Measurements from ENCODE around the gene STK11. TPM values are rescaled to one million over a fixed set of nuclear protein-coding genes. Genes with fewer than 3 reads are reported as not detected.

The STK11 gene
- polyA plus RNA-seq, 1 donor from 2014 or later, result 51.6 TPM

DNA sequence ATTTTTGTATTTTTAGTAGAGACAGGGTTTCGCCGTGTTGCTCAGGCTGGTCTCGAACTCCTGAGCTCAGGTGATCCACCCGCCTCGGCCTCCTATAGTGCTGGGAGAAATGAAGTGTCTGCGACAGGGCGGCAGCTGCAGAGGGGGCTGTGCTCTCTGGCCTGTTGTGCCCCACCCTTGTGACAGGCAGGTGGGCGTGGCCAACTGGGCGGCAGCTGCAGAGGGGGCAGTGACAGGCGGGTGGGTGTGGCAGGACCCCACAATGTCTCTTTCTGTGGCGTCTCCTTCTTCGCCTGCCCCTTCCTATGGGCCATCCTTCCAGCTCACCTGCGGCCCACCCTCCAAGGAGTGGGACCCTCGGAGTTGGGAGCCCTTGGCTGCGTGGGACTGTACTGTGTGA, 11.8 kb downstream of the STK11 start:
- Histone ChIP-seq H3K9ac (ENCODE audit: low read length) (no peak overlapping the region), H3K9me2 (ENCODE audit: insufficient read depth, low read length) (no peaks in the 10 kb centered on the region), H3K27me3 (ENCODE audit: insufficient read depth, low read depth, low read length) (no peaks in the 10 kb centered on the region), H3K36me3 (ENCODE audit: insufficient read depth, low read length) (no peaks in the 10 kb centered on the region), H3K4me3 (ENCODE audit: low read length) (no peak overlapping the region), H3K9me3 (ENCODE audit: low read length) (no peaks in the 10 kb centered on the region), H2AFZ (ENCODE audit: low read depth, low read length) (no peak overlapping the region), H4K20me1 (ENCODE audit: insufficient read depth) (no peaks in the 10 kb centered on the region), H3K4me2 (ENCODE audit: low read length) (no peak overlapping the region), H3F3A (ENCODE audit: insufficient read depth, low read length, poor library complexity, severe bottlenecking) (no peaks in the 10 kb centered on the region), H3K79me2 (replicated peaks; ENCODE audit: insufficient read depth, low read length) (peaks cover 9% of the 10 kb centered on the region), H3K27ac (ENCODE audit: low read length) (no peak overlapping the region)
- TF ChIP-seq EP300 (conservative IDR thresholded peaks at IDR 0.05; ENCODE audit: poor library complexity, severe bottlenecking) (no peak), MXI1 (conservative IDR thresholded peaks at IDR 0.05; ENCODE audit: poor library complexity, severe bottlenecking) (no peak), POLR2AphosphoS5 (IDR thresholded peaks at IDR 0.05) (no peak), RAD21 (conservative IDR thresholded peaks at IDR 0.05) (no peak), TAF1 (IDR thresholded peaks at IDR 0.05; ENCODE audit: low read depth) (no peak)
- TF ChIP-seq, protein P1, sequence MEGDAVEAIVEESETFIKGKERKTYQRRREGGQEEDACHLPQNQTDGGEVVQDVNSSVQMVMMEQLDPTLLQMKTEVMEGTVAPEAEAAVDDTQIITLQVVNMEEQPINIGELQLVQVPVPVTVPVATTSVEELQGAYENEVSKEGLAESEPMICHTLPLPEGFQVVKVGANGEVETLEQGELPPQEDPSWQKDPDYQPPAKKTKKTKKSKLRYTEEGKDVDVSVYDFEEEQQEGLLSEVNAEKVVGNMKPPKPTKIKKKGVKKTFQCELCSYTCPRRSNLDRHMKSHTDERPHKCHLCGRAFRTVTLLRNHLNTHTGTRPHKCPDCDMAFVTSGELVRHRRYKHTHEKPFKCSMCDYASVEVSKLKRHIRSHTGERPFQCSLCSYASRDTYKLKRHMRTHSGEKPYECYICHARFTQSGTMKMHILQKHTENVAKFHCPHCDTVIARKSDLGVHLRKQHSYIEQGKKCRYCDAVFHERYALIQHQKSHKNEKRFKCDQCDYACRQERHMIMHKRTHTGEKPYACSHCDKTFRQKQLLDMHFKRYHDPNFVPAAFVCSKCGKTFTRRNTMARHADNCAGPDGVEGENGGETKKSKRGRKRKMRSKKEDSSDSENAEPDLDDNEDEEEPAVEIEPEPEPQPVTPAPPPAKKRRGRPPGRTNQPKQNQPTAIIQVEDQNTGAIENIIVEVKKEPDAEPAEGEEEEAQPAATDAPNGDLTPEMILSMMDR (IDR thresholded peaks at IDR 0.05; ENCODE audit: poor library complexity, severe bottlenecking), result no peak

DNA sequence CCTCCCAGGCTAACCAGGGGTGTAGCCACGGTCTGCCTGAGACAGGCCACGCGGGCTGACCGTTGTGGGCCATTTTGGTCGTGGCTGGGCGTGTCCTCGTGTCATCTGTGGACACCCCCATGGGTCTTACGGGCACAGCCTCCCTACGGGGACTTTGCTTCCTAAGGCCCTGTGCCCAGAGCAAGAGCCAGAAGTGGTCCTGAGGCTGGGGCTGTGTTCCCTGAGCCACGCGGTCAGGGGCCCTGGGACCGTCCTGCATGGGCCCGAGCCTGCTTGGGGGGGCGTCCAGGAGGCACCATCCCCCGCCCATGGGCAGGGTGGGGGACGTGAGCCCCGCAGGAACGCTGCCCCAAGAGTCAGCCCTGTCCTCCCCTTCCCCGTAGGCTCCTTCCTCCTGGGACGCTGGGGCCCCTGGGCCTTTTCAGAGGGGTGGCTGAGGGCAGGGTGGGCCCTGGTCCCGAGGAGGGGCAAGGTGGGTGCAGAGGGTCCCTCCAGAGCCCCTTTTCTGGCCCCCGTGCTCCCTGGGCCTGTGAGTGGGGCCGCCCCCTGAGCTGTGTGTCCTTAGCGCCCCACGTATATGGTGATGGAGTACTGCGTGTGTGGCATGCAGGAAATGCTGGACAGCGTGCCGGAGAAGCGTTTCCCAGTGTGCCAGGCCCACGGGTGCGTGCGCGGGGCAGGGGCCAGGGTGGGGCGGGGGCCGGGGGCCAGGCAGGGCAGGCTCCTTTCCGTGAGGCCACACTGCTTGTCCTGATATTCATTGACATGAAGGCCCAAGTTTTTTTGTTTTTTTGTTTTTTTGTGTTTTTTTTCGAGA, 13.4 kb downstream of the STK11 start:
- no peak overlapping the region for H3K27ac ChIP-seq (ENCODE audit: low read length)

More for the DNA sequence above, 13.4 kb downstream of the STK11 start:
- Histone ChIP-seq H2AFZ (ENCODE audit: low read depth, low read length) (no peak overlapping the region), H3K9me3 (ENCODE audit: low read length) (no peaks in the 10 kb centered on the region), H3K27me3 (ENCODE audit: insufficient read depth, low read depth, low read length) (no peaks in the 10 kb centered on the region), H3F3A (ENCODE audit: insufficient read depth, low read length, poor library complexity, severe bottlenecking) (no peaks in the 10 kb centered on the region), H3K9me2 (ENCODE audit: insufficient read depth, low read length) (no peaks in the 10 kb centered on the region), H3K4me3 (ENCODE audit: low read length) (no peak overlapping the region), H3K36me3 (ENCODE audit: insufficient read depth, low read length) (no peaks in the 10 kb centered on the region), H3K79me2 (replicated peaks; ENCODE audit: insufficient read depth, low read length) (peaks cover 9% of the 10 kb centered on the region), H4K20me1 (ENCODE audit: insufficient read depth) (no peaks in the 10 kb centered on the region), H3K9ac (ENCODE audit: low read length) (no peak overlapping the region), H3K4me2 (ENCODE audit: low read length) (no peak overlapping the region)
- TF ChIP-seq, protein P1 (IDR thresholded peaks at IDR 0.05; ENCODE audit: poor library complexity, severe bottlenecking), result no peak
- TF ChIP-seq EZH2 (IDR thresholded peaks at IDR 0.05; ENCODE audit: borderline replicate concordance, insufficient read depth, low read length, poor library complexity, severe bottlenecking), result no peak
- no peak for TF ChIP-seq EP300 (conservative IDR thresholded peaks at IDR 0.05; ENCODE audit: poor library complexity, severe bottlenecking)
- TF ChIP-seq POLR2AphosphoS5 (IDR thresholded peaks at IDR 0.05), result no peak
- TF ChIP-seq, protein P2, sequence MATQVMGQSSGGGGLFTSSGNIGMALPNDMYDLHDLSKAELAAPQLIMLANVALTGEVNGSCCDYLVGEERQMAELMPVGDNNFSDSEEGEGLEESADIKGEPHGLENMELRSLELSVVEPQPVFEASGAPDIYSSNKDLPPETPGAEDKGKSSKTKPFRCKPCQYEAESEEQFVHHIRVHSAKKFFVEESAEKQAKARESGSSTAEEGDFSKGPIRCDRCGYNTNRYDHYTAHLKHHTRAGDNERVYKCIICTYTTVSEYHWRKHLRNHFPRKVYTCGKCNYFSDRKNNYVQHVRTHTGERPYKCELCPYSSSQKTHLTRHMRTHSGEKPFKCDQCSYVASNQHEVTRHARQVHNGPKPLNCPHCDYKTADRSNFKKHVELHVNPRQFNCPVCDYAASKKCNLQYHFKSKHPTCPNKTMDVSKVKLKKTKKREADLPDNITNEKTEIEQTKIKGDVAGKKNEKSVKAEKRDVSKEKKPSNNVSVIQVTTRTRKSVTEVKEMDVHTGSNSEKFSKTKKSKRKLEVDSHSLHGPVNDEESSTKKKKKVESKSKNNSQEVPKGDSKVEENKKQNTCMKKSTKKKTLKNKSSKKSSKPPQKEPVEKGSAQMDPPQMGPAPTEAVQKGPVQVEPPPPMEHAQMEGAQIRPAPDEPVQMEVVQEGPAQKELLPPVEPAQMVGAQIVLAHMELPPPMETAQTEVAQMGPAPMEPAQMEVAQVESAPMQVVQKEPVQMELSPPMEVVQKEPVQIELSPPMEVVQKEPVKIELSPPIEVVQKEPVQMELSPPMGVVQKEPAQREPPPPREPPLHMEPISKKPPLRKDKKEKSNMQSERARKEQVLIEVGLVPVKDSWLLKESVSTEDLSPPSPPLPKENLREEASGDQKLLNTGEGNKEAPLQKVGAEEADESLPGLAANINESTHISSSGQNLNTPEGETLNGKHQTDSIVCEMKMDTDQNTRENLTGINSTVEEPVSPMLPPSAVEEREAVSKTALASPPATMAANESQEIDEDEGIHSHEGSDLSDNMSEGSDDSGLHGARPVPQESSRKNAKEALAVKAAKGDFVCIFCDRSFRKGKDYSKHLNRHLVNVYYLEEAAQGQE (IDR thresholded peaks at IDR 0.05; ENCODE audit: borderline replicate concordance), result no peak
- TF ChIP-seq RAD21 (conservative IDR thresholded peaks at IDR 0.05), result no peak
- no peak for TF ChIP-seq MXI1 (conservative IDR thresholded peaks at IDR 0.05; ENCODE audit: poor library complexity, severe bottlenecking)
- TF ChIP-seq SMC3 (conservative IDR thresholded peaks at IDR 0.05; ENCODE audit: poor library complexity), result no peak
- TF ChIP-seq TAF1 (IDR thresholded peaks at IDR 0.05; ENCODE audit: low read depth), result no peak

Measured in neural cell (in vitro differentiated cells).